COLO668 (cell line): ENCODE measurements around the gene DUOX2.
"Not testable (repeated sequence)": the region's sequence is repeated elsewhere in the genome, so short reads cannot be mapped to it uniquely, and the experiment has no call there.

ENCODE experiments used
- DNase-seq: peaks from one replicate; lab custom pipeline; 2025; ENCODE audit not compliant: unreplicated experiment; lab: John Stamatoyannopoulos, UW

DUOX2 gene

GRCh38 chr15:45139770-45140169, 25.8 kb upstream of the DUOX2 start:
- no peak for DNase-seq

GRCh38 chr15:45138814-45139765, 25.1 kb upstream of the DUOX2 start:
- no peak for DNase-seq

GRCh38 chr15:45137703-45138102, 23.7 kb upstream of the DUOX2 start:
- DNase-seq, result no peak

- no peak for DNase-seq
These were observed 22.4 kb upstream of the DUOX2 start for GRCh38 chr15:45136378-45136764.

- DNase-seq, result not testable (repeated sequence)
These were observed 21.9 kb upstream of the DUOX2 start for GRCh38 chr15:45135705-45136377.

GRCh38 chr15:45134682-45135604, 21.0 kb upstream of the DUOX2 start:
- DNase-seq, result no peak

GRCh38 chr15:45134046-45134445, 20.1 kb upstream of the DUOX2 start:
- DNase-seq, result no peak

- no peak for DNase-seq
These were observed 19.6 kb upstream of the DUOX2 start for GRCh38 chr15:45133561-45133920.

GRCh38 chr15:45132844-45133560, 19.0 kb upstream of the DUOX2 start:
- no peak for DNase-seq

GRCh38 chr15:45131510-45131909, 17.5 kb upstream of the DUOX2 start:
- no peak for DNase-seq

GRCh38 chr15:45130291-45131000, 16.5 kb upstream of the DUOX2 start:
- DNase-seq, result no peak

GRCh38 chr15:45129651-45130129, 15.7 kb upstream of the DUOX2 start, which contains the start of the genes DUOX1 and DUOXA1:
Gene DUOX1, plus strand, starts transcription at chr15:45129994. Its CDS starts 1,973 bp downstream, at chr15:45131967.
Gene DUOXA1, minus strand, starts transcription at chr15:45129879. Its CDS starts 6,865 bp downstream, at chr15:45123014.
- no peak for DNase-seq

- DNase-seq, result no peak
These were observed 15.1 kb upstream of the DUOX2 start for GRCh38 chr15:45128971-45129639.

GRCh38 chr15:45126535-45127158, 12.7 kb upstream of the DUOX2 start:
- DNase-seq, result peak; percentile 34

GRCh38 chr15:45123397-45123796, 9.4 kb upstream of the DUOX2 start:
- no peak for DNase-seq

GRCh38 chr15:45122719-45123118, 8.7 kb upstream of the DUOX2 start:
- DNase-seq, result no peak

- DNase-seq, result no peak
These were observed 7.9 kb upstream of the DUOX2 start for GRCh38 chr15:45121706-45122417.

GRCh38 chr15:45121020-45121419, 7.0 kb upstream of the DUOX2 start:
- DNase-seq, result no peak
